GM12875 (cell line): ENCODE measurements around the gene CORO2B.

ENCODE experiments used
- H3K4me3 ChIP-seq: one replicate; pipeline ENCODE4 v1.5.1; 2011; ENCODE audit warnings: low read depth, low read length, control low read depth
- CTCF ChIP-seq: IDR thresholded peaks from 2 replicates; pipeline ENCODE4 v1.5.1; 2011; ENCODE audit warnings: low read depth, mild to moderate bottlenecking, control low read depth, inconsistent platforms, low read length, moderate library complexity, borderline replicate concordance; ENCODE audit not compliant: insufficient read depth

The CORO2B gene

GRCh38 chr15:68630211-68630555 lies 51.4 kb downstream of the CORO2B start:
- no peak for TF ChIP-seq CTCF
- no peak overlapping the region for H3K4me3 ChIP-seq

GRCh38 chr15:68630836-68631235 lies 52.0 kb downstream of the CORO2B start:
- TF ChIP-seq CTCF = peak; percentile 9; the same call in 1 of the 2 replicates
- H3K4me3 ChIP-seq = no peak overlapping the region

- H3K4me3 ChIP-seq = no peak overlapping the region
- TF ChIP-seq CTCF = no peak
Measured at GRCh38 chr15:68631601-68632051, 52.8 kb downstream of the CORO2B start.

GRCh38 chr15:68632101-68632500 lies 53.3 kb downstream of the CORO2B start:
- TF ChIP-seq CTCF = no peak
- H3K4me3 ChIP-seq = no peak overlapping the region

GRCh38 chr15:68633231-68634121 lies 54.7 kb downstream of the CORO2B start:
- no peak for TF ChIP-seq CTCF

GRCh38 chr15:68634122-68634482 lies 55.3 kb downstream of the CORO2B start:
- no peak for TF ChIP-seq CTCF
- no peak overlapping the region for H3K4me3 ChIP-seq

More at GRCh38 chr15:68633231-68634121, 54.7 kb downstream of the CORO2B start:
- H3K4me3 ChIP-seq = no peak overlapping the region

GRCh38 chr15:68634531-68634930 lies 55.7 kb downstream of the CORO2B start:
- H3K4me3 ChIP-seq = no peak overlapping the region
- TF ChIP-seq CTCF = no peak
